DMS53 treated with DMSO at 0.1 percent for 48 hours (cell line): ENCODE results near the gene RUNDC1.

ENCODE experiments used
- DNase-seq: peaks from one replicate; lab custom pipeline; 2025; ENCODE audit not compliant: unreplicated experiment; lab: John Stamatoyannopoulos, UW

The RUNDC1 gene

GRCh38 chr17:43034894-43035293 lies 54.5 kb downstream of the RUNDC1 start:
- DNase-seq, result no peak

DNA sequence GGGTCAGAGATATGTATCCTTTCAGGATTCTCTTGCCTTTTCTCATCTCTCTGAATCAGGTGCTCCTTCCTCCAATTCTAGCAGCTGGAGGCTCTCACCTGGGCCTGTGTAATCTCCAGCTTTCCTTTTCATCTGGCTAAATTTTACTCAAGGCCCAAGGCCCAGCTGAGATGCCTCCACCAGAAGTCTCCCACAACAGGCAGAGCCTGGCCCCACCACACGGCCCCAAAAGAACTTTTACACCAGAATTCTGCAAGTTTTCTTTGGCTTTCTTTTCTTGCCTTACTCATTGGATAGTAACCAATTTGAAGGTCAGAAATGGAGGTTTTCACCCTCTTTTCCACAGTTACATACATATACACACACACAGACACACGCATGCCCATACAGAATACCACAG lies 59.3 kb downstream of the RUNDC1 start:
- no peak for DNase-seq

DNA sequence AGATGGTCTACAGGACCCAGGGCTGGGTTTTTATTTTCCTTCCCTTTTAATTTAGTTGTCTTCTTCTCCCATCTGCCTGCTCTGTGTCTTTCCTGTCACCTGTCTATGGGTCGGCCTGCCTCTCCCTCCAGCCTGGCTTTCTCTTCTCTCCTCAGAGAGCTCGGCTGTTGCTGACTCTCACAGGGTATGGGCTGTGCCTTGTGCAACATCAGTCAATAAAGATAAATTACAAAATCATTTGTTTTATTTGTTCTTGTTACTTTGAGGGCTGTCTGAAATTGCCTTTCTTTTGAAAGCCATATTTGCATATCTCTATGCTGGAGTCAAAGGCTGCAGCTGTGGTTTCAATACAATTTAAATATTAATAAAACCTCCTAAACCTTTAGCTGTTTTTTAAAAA lies 60.3 kb downstream of the RUNDC1 start:
- DNase-seq, result no peak

GRCh38 chr17:43042025-43042628 lies 61.8 kb downstream of the RUNDC1 start:
- DNase-seq, result no peak
